ENCODE measurements around the gene KLHL29.

DNA sequence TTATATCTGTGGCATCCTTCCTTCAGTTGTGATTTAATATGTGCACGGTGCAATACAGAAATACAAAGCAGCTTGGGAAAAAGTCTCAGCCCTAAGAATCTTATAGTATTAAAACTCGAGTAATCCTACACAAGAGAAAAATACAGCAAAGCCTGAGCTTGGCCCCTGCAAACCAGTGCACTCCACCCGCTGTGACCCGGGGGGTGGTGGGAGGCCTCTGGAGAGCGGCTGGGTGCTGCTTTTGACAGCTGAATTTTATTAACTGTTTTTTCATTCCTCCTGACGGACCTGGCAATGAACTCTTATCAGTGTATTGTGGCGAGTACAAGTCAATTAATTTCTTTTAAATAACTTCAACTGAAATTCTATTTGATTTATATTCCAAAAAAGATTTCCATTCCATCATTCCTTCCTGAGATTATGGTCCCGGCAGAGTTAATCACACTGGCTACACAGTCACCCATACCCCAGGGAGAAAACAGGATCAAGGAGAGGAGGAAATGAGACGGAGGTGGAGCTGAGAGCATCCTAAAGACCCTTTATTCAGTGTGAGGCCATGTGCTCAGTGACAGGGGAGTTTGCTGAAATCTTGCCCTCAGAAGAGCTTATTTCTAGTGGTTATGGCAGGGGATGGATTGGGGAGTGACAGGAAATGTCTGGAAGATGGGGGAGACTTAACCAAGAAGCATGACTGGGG, 124.8 kb downstream of the KLHL29 start:
- no peak for TF ChIP-seq POLR2A (IDR thresholded peaks at IDR 0.05; ENCODE audit: borderline replicate concordance, extremely low read depth, insufficient read depth, insufficient read length)
- no peak for TF ChIP-seq JUND (IDR thresholded peaks at IDR 0.05)
- TF ChIP-seq, protein P1, sequence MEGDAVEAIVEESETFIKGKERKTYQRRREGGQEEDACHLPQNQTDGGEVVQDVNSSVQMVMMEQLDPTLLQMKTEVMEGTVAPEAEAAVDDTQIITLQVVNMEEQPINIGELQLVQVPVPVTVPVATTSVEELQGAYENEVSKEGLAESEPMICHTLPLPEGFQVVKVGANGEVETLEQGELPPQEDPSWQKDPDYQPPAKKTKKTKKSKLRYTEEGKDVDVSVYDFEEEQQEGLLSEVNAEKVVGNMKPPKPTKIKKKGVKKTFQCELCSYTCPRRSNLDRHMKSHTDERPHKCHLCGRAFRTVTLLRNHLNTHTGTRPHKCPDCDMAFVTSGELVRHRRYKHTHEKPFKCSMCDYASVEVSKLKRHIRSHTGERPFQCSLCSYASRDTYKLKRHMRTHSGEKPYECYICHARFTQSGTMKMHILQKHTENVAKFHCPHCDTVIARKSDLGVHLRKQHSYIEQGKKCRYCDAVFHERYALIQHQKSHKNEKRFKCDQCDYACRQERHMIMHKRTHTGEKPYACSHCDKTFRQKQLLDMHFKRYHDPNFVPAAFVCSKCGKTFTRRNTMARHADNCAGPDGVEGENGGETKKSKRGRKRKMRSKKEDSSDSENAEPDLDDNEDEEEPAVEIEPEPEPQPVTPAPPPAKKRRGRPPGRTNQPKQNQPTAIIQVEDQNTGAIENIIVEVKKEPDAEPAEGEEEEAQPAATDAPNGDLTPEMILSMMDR (IDR thresholded peaks at IDR 0.05 in 2 of 3, conservative IDR thresholded peaks at IDR 0.05 in 1 of 3; ENCODE audit: borderline replicate concordance in 1 of 3, insufficient read depth in 1 of 3, low read depth in 2 of 3, low read length in 2 of 3): no peak
- no peak for TF ChIP-seq SIN3A (IDR thresholded peaks at IDR 0.05; ENCODE audit: low read depth)
- TF ChIP-seq POLR2AphosphoS5 (IDR thresholded peaks at IDR 0.05; ENCODE audit: low read depth, low read length): no peak
- no peak for TF ChIP-seq EZH2 (IDR thresholded peaks at IDR 0.05)
- TF ChIP-seq, protein P2, sequence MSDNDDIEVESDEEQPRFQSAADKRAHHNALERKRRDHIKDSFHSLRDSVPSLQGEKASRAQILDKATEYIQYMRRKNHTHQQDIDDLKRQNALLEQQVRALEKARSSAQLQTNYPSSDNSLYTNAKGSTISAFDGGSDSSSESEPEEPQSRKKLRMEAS (IDR thresholded peaks at IDR 0.05): no peak
- TF ChIP-seq EZH2phosphoT487 (IDR thresholded peaks at IDR 0.05; ENCODE audit: borderline replicate concordance): no peak
- TF ChIP-seq SRF (IDR thresholded peaks at IDR 0.05; ENCODE audit: low read depth): no peak
- no peak for TF ChIP-seq FOSL1 (IDR thresholded peaks at IDR 0.05; ENCODE audit: low read depth)
- TF ChIP-seq YY1 (IDR thresholded peaks at IDR 0.05; ENCODE audit: extremely low read depth, insufficient replicate concordance, low read depth, low read length): no peak
- TF ChIP-seq ELF1 (IDR thresholded peaks at IDR 0.05; ENCODE audit: borderline replicate concordance, low read depth): no peak
- no peak for TF ChIP-seq ZFX (IDR thresholded peaks at IDR 0.05)
